K562 (cell line): Measurements from ENCODE around the gene AQP5. TPM values are rescaled to one million over a fixed set of nuclear protein-coding genes. Genes with fewer than 3 reads are reported as not detected.

Experiments
- ATAC-seq: fragments of 200-7000 bp; cut with Tn5 transposase; 3 replicates; pipeline ENCODE4 v1.9.1; 2020; ENCODE audit warnings: moderate library complexity
- BruUV-seq: library from RNA; stranded (reverse); fragments of 400-500 nt; replicated peaks from 2 replicates; lab custom pipeline; 2021; lab: Mats Ljungman, UMichigan
- CTCF ChIA-PET: fragments of 300-600 bp; formaldehyde crosslinking; extraction: SDS; loops from one replicate; lab custom pipeline; 2021; ENCODE audit warnings: low intra/inter-chr PET ratio; lab: Yijun Ruan, JAX
- POLR2A ChIA-PET: fragments of 300-600, 350-650 bp; sonication (Branson Sonifier 250); formaldehyde crosslinking; extraction: SDS; loops from one replicate; lab custom pipeline; 2021; ENCODE audit warnings: antibody characterized with exemption, inconsistent platforms; lab: Yijun Ruan, JAX
- DNase-seq, 4 experiments: peaks; one replicate each; pipeline versions ENCODE4 v3.0.0 to v3.0.0-alpha.2; 2011 to 2018; ENCODE audit warnings: low spot score in 3 of 4, mixed read lengths in 3 of 4; ENCODE audit errors: extremely low read depth in 1 of 4
- FAIRE-seq: peaks from 2 replicates; lab custom pipeline; 2011; peaks lifted over from hg19 to GRCh38; lab: Jason Lieb, UNC
- H2AFZ ChIP-seq: 2 replicates; pipeline ENCODE4 v1.6.0; 2011; ENCODE audit warnings: low read depth, low read length, control low read depth, inconsistent platforms
- H3K27ac ChIP-seq: fragments of 200-600 bp; 3 replicates; pipeline ENCODE4 v1.8.0; 2011; ENCODE audit warnings: low read depth, mild to moderate bottlenecking, control low read depth, inconsistent platforms, low read length, moderate library complexity, mixed read lengths; ENCODE audit errors: extremely low read depth
- H3K27me3 ChIP-seq, 2 experiments: fragments of 300-600 bp in 1 of 2; 2 replicates in 1 of 2; 3 replicates in 1 of 2; pipeline versions ENCODE4 v1.6.0 to v1.8.0; 2011; ENCODE audit warnings: inconsistent platforms in 2 of 2, low read length in 2 of 2, mild to moderate bottlenecking in 1 of 2, mixed read lengths in 1 of 2, moderate library complexity in 1 of 2; ENCODE audit not compliant: control insufficient read depth in 2 of 2, insufficient read depth in 2 of 2
- H3K36me3 ChIP-seq: fragments of 300-600 bp; 3 replicates; pipeline ENCODE4 v1.8.0; 2011; ENCODE audit warnings: mild to moderate bottlenecking, low read length, inconsistent platforms; ENCODE audit not compliant: control insufficient read depth, insufficient read depth
- H3K4me1 ChIP-seq, 2 experiments: fragments of 200-600 bp in 1 of 2; replicated peaks in 1 of 2; 2 replicates in 1 of 2; 3 replicates in 1 of 2; pipeline versions ENCODE4 v1.5.1 to v1.8.0; 2011; ENCODE audit warnings: inconsistent platforms in 2 of 2, low read length in 2 of 2, mild to moderate bottlenecking in 1 of 2, mixed read lengths in 1 of 2, moderate library complexity in 1 of 2; ENCODE audit not compliant: control insufficient read depth in 2 of 2, insufficient read depth in 2 of 2
- H3K4me2 ChIP-seq: 2 replicates; pipeline ENCODE4 v1.6.1; 2011; ENCODE audit warnings: low read length, control low read depth, inconsistent platforms, mixed read lengths; ENCODE audit not compliant: insufficient read depth
- H3K4me3 ChIP-seq: fragments of 200-600 bp; sonication (generic), shearing (Covaris generic); 2 replicates; pipeline ENCODE4 v1.5.1; 2016; ENCODE audit warnings: control low read depth, inconsistent platforms
- H3K79me2 ChIP-seq: fragments of 200-600 bp; 3 replicates; pipeline ENCODE4 v1.8.0; 2011; ENCODE audit warnings: low read length, inconsistent platforms; ENCODE audit not compliant: control insufficient read depth, insufficient read depth
- H3K9ac ChIP-seq, 2 experiments: 2 replicates each; pipeline versions ENCODE4 v1.6.0 to v1.6.1; 2011; ENCODE audit warnings: low read depth in 2 of 2, low read length in 2 of 2, control low read depth in 1 of 2, inconsistent platforms in 1 of 2, mild to moderate bottlenecking in 1 of 2, mixed read lengths in 1 of 2; ENCODE audit not compliant: insufficient read depth in 1 of 2
- H3K9me1 ChIP-seq: one replicate; pipeline ENCODE4 v1.6.0; 2011; ENCODE audit warnings: inconsistent platforms, mild to moderate bottlenecking, low read length, moderate library complexity; ENCODE audit not compliant: control insufficient read depth, insufficient read depth
- H3K9me3 ChIP-seq: replicated peaks from 2 replicates; pipeline ENCODE4 v1.5.1; 2011; ENCODE audit warnings: low read depth, low read length, inconsistent platforms; ENCODE audit not compliant: control insufficient read depth, insufficient read depth
- H4K20me1 ChIP-seq: replicated peaks from 2 replicates; pipeline ENCODE4 v1.6.1; 2011; ENCODE audit warnings: low read length, inconsistent platforms, mixed read lengths; ENCODE audit not compliant: control insufficient read depth, insufficient read depth
- CBFA2T3 ChIP-seq: fragments of 450-650 bp; IDR thresholded peaks from 2 replicates; pipeline ENCODE4 v1.6.1; 2017
- EWSR1 ChIP-seq: fragments of 450-650 bp; IDR thresholded peaks from 2 replicates; pipeline ENCODE4 v1.6.1; 2018; ENCODE audit warnings: borderline replicate concordance, mild to moderate bottlenecking, low read depth, moderate library complexity; ENCODE audit not compliant: partially characterized antibody
- FOXK2 ChIP-seq, 2 experiments: fragments of 450-650 bp; IDR thresholded peaks in 1 of 2; conservative IDR thresholded peaks in 1 of 2; 2 replicates each; pipeline ENCODE4 v1.6.1; 2016; ENCODE audit warnings: low read depth in 2 of 2, mild to moderate bottlenecking in 1 of 2
- KDM1A ChIP-seq, 2 experiments: fragments of 450-650 bp; IDR thresholded peaks; 2 replicates each; pipeline ENCODE4 v1.6.1; 2016; ENCODE audit warnings: mild to moderate bottlenecking in 2 of 2
- KLF10 ChIP-seq: fragments of 250-450 bp; sonication (Bioruptor Pico); IDR thresholded peaks from 2 replicates; pipeline ENCODE4 v1.6.1; 2021; ENCODE audit warnings: matching md5 sums
- NELFE ChIP-seq: IDR thresholded peaks from 2 replicates; pipeline ENCODE4 v1.6.1; 2011; ENCODE audit warnings: mild to moderate bottlenecking; ENCODE audit not compliant: insufficient read depth, insufficient read length
- PHF8 ChIP-seq: fragments of 200-600 bp; sonication (generic); IDR thresholded peaks from 2 replicates; pipeline ENCODE4 v1.6.1; 2012; ENCODE audit warnings: mixed run types, mild to moderate bottlenecking, inconsistent platforms, low read length, moderate library complexity, borderline replicate concordance
- SMAD3 ChIP-seq: fragments of 450-650 bp; formaldehyde crosslinking; conservative IDR thresholded peaks from 2 replicates; pipeline ENCODE4 v1.4.0; 2020; ENCODE audit warnings: mild to moderate bottlenecking
- TBL1XR1 ChIP-seq, 2 experiments: IDR thresholded peaks; 2 replicates each; pipeline ENCODE4 v1.6.1; 2012; ENCODE audit warnings: improper control_type of control experiment in 2 of 2, low read length in 2 of 2, mild to moderate bottlenecking in 1 of 2
- U2AF2 ChIP-seq: fragments of 200-400 bp; formaldehyde crosslinking; optimal IDR thresholded peaks from 2 replicates; pipeline ENCODE3; 2017; ENCODE audit warnings: low read depth, mild to moderate bottlenecking, low read length
- ZNF354B ChIP-seq: fragments of 250-450 bp; sonication (Bioruptor Pico); IDR thresholded peaks from 2 replicates; pipeline ENCODE4 v1.4.0; 2020
- ZNF589 ChIP-seq: fragments of 200-800 bp; sonication (Bioruptor generic); IDR thresholded peaks from 2 replicates; pipeline ENCODE4 v1.6.1; 2016; ENCODE audit warnings: low read depth, missing genetic modification characterization, missing compliant biosample characterization
- ZNF639 ChIP-seq, 2 experiments: fragments of 200-800 bp in 1 of 2; sonication (Bioruptor generic) in 1 of 2; sonication (generic) in 1 of 2; formaldehyde crosslinking in 1 of 2; IDR thresholded peaks in 1 of 2; conservative IDR thresholded peaks in 1 of 2; 2 replicates each; pipeline versions ENCODE4 v1.5.0 to v1.6.1; 2016 to 2020; ENCODE audit warnings: missing compliant biosample characterization in 1 of 2, missing genetic modification characterization in 1 of 2, missing genetic modification reagents in 1 of 2
- ZNF699 ChIP-seq: fragments of 250-450 bp; sonication (Bioruptor Pico); IDR thresholded peaks from 2 replicates; pipeline ENCODE4 v1.8.0; 2021; ENCODE audit warnings: mild to moderate bottlenecking, moderate library complexity; ENCODE audit not compliant: insufficient replicate concordance
- ZNF76 ChIP-seq: fragments of 250-450 bp; sonication (Bioruptor Pico); IDR thresholded peaks from 2 replicates; pipeline ENCODE4 v1.4.0; 2020; ENCODE audit warnings: mild to moderate bottlenecking, moderate library complexity, borderline replicate concordance
- WGBS: fragments of 100-300 bp; shearing (Covaris generic); methylation state at CpG from one replicate; pipeline ENCODE4 v1.1.6; 2016; ENCODE audit warnings: low coverage, mixed read lengths; ENCODE audit not compliant: insufficient coverage; ENCODE audit errors: missing lambda C conversion rate; 5-methylcytosine and 5-hydroxymethylcytosine counted together
- in situ Hi-C: fragments of 300-500 bp; cut with MboI; formaldehyde crosslinking; loops from 4 replicates; pipeline ENCODE4 v1.15.0; 2018; ENCODE audit warnings: inconsistent platforms, mixed read lengths
- intact Hi-C: fragments of 100-400 bp; cut with micrococcal nuclease; formaldehyde crosslinking; loops from 2 replicates; pipeline ENCODE4 v1.14.2; 2022
- polyA plus RNA-seq, 8 experiments: library from polyadenylated mRNA; depleted of rRNA in 4 of 8; stranded (reverse) in 5 of 8; unstranded in 3 of 8; fragments of >200 nt; fragmentation: Nextera tagmentation in 2 of 8; fragmentation: Illumina TruSeq in 1 of 8; extraction: Ambion mirVana in 2 of 8; extraction: Trizol in 1 of 8; gene quantifications; 2 replicates each; pipeline versions ENCODE4 v1.2.1 to v1.2.3, GENCODE V29; 2011 to 2014; ENCODE audit warnings: inconsistent platforms in 1 of 8, missing spikeins in 1 of 8
- total RNA-seq, 7 experiments: library from RNA; depleted of rRNA in 6 of 7; stranded (reverse); fragments of >200 nt in 6 of 7; fragmentation: Illumina TruSeq in 2 of 7; extraction: Trizol in 2 of 7; gene quantifications; 2 replicates each; pipeline versions ENCODE4 v1.2.1 to v1.2.3, GENCODE V29; 2011 to 2021; ENCODE audit warnings: low replicate concordance in 1 of 7
- TF ChIP-seq, protein P1 (sequence below): sonication (generic); formaldehyde crosslinking; IDR thresholded peaks from 2 replicates; pipeline ENCODE4 v1.8.1; 2022; ENCODE audit warnings: missing genetic modification reagents

AQP5 gene
- total and polyA plus RNA-seq, 9 of the 15 experiments (the other 6 are each of a cell fraction or from before 2014, with no cell fraction given): not detected

GRCh38 chr12:49985981-49986380, 24.3 kb downstream of the AQP5 start:
- H3K4me3 ChIP-seq: no peak overlapping the region
- H3K79me2 ChIP-seq: no peaks in the 10 kb centered on the region
- no TSS peak for BruUV-seq
- H4K20me1 ChIP-seq: peaks cover 5% of the 10 kb centered on the region; the same call in 1 of the 2 replicates
- ChIA-PET POLR2A (interaction anchor here (0.7 to 2.1 kb wide), 6 partner anchors 9 to 245 kb away, joined by 3 to 6 read pairs (median 4); partner anchors contain the start of gene TMBIM6), CTCF (no interaction called here)
- TF ChIP-seq TBL1XR1 (IDR thresholded peaks at IDR 0.05; ENCODE audit: low read length in 2 of 2) (no peak), SMAD3 (CRISPR knock-in tag) (no peak), ZNF639 (CRISPR knock-in tag; conservative IDR thresholded peaks at IDR 0.05 in 1 of 2, IDR thresholded peaks at IDR 0.05 in 1 of 2) (no peak), U2AF2 (no peak), KLF10 (CRISPR knock-in tag) (no peak), CBFA2T3 (no peak), ZNF589 (no peak), PHF8 (no peak), NELFE (no peak), ZNF354B (CRISPR knock-in tag) (no peak), FOXK2 (conservative IDR thresholded peaks at IDR 0.05 in 1 of 2, IDR thresholded peaks at IDR 0.05 in 1 of 2; ENCODE audit: low read depth in 2 of 2) (no peak), KDM1A (IDR thresholded peaks at IDR 0.05) (no peak), ZNF699 (CRISPR knock-in tag) (no peak), ZNF76 (CRISPR knock-in tag) (no peak), EWSR1 (no peak)
- TF ChIP-seq, protein P1, sequence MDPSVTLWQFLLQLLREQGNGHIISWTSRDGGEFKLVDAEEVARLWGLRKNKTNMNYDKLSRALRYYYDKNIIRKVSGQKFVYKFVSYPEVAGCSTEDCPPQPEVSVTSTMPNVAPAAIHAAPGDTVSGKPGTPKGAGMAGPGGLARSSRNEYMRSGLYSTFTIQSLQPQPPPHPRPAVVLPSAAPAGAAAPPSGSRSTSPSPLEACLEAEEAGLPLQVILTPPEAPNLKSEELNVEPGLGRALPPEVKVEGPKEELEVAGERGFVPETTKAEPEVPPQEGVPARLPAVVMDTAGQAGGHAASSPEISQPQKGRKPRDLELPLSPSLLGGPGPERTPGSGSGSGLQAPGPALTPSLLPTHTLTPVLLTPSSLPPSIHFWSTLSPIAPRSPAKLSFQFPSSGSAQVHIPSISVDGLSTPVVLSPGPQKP (CRISPR knock-in tag): no peak
- no peak overlapping the region for H3K4me2 ChIP-seq
- intact Hi-C loops: no loop called here
- no peak overlapping the region for H2AFZ ChIP-seq
- H3K9ac ChIP-seq: no peak overlapping the region
- in situ Hi-C loops: no loop called here
- no peak overlapping the region for H3K27ac ChIP-seq
- DNase-seq (no peak), ATAC-seq (no peak), FAIRE-seq (no peak)
- H3K27me3 ChIP-seq: no peaks in the 10 kb centered on the region
- H3K9me1 ChIP-seq: no peaks in the 10 kb centered on the region
- no peaks in the 10 kb centered on the region for H3K9me3 ChIP-seq
- peaks cover 54% of the 10 kb centered on the region for H3K36me3 ChIP-seq
- 87% methylated on average over 5 of the region's 5 CpGs for WGBS
- H3K4me1 ChIP-seq: peaks cover 17 to 19% of the 10 kb centered on the region in 2 experiments; a peak in 4 of 5 replicates
